AG04450 (cell line): Measurements from ENCODE around the gene TRIM44. TPM values are rescaled to one million over a fixed set of nuclear protein-coding genes. Genes with fewer than 3 reads are reported as not detected.

Experiments used
- CTCF ChIA-PET: fragments of 300-600, 350-600 bp; formaldehyde crosslinking; extraction: SDS; loops from one replicate; lab custom pipeline; 2022; ENCODE audit warnings: antibody characterized with exemption, inconsistent platforms; lab: Charles Lee
- POLR2A ChIA-PET: fragments of 350-600 bp; formaldehyde crosslinking; extraction: SDS; loops from one replicate; lab custom pipeline; 2021; ENCODE audit warnings: antibody characterized with exemption, inconsistent platforms; lab: Yijun Ruan, JAX
- DNase-seq: peaks from one replicate; pipeline ENCODE4 v3.0.0-alpha.2; 2011; ENCODE audit warnings: low read depth, low spot score
- H3K27ac ChIP-seq: one replicate; pipeline ENCODE4 v1.5.1; 2012; ENCODE audit warnings: low read depth, low read length, control low read depth
- H3K27me3 ChIP-seq: one replicate; pipeline ENCODE4 v1.6.0; 2012; ENCODE audit warnings: low read length; ENCODE audit not compliant: control insufficient read depth, insufficient read depth
- H3K4me3 ChIP-seq: 2 replicates; pipeline ENCODE4 v1.5.1; 2011; ENCODE audit warnings: mild to moderate bottlenecking, low read depth, low read length, control low read depth
- H3K9me3 ChIP-seq: 2 replicates; pipeline ENCODE4 v1.5.1; 2012; ENCODE audit warnings: low read length; ENCODE audit not compliant: control insufficient read depth, insufficient read depth
- CTCF ChIP-seq: IDR thresholded peaks from 2 replicates; pipeline ENCODE4 v1.5.1; 2011; ENCODE audit warnings: low read depth, low read length, control low read depth, inconsistent platforms
- polyA plus RNA-seq: library from polyadenylated mRNA; depleted of rRNA; stranded (reverse); fragments of >200 nt; gene quantifications from 2 replicates; pipeline ENCODE4 v1.2.3, GENCODE V29; 2011

TRIM44 gene
- polyA plus RNA-seq, 1 experiment, result 70.7 TPM

- CTCF ChIA-PET, result interaction anchor here (2.4 kb wide), 1 partner anchor 35 kb away, joined by 10 read pairs; no protein-coding TSS in a partner anchor
- POLR2A ChIA-PET, result interaction anchor here (1.2 kb wide), 1 partner anchor 27 kb away, joined by 5 read pairs; no protein-coding TSS in a partner anchor
- Histone ChIP-seq H3K27ac (peak overlapping the region; percentile 85), H3K9me3 (no peaks in the 10 kb centered on the region), H3K4me3 (no peak overlapping the region), H3K27me3 (no peaks in the 10 kb centered on the region)
- TF ChIP-seq CTCF, result no peak
- DNase-seq, result peak; percentile 18
These were observed 124.5 kb downstream of the TRIM44 start for GRCh38 chr11:35787013-35787504.

- TF ChIP-seq CTCF, result no peak
- Histone ChIP-seq H3K27me3 (no peaks in the 10 kb centered on the region), H3K27ac (peak overlapping the region; percentile 11), H3K4me3 (no peak overlapping the region), H3K9me3 (no peaks in the 10 kb centered on the region)
- ChIA-PET CTCF (interaction anchor here (2.4 kb wide), 1 partner anchor 34 kb away, joined by 10 read pairs; no protein-coding TSS in a partner anchor), POLR2A (interaction anchor here (1.2 kb wide), 1 partner anchor 26 kb away, joined by 5 read pairs; no protein-coding TSS in a partner anchor)
- DNase-seq, result no peak
These were observed 125.1 kb downstream of the TRIM44 start for GRCh38 chr11:35787626-35788025.

- Histone ChIP-seq H3K4me3 (no peak overlapping the region), H3K9me3 (no peaks in the 10 kb centered on the region), H3K27ac (no peak overlapping the region), H3K27me3 (no peaks in the 10 kb centered on the region)
- ChIA-PET CTCF (interaction anchor here (1.0 to 1.8 kb wide), 2 partner anchors 28 to 31 kb away, joined by 3 to 18 read pairs; no protein-coding TSS in a partner anchor), POLR2A (no interaction called here)
- no peak for TF ChIP-seq CTCF
- DNase-seq, result peak; percentile 16
These were observed 128.7 kb downstream of the TRIM44 start for GRCh38 chr11:35791088-35791958.

GRCh38 chr11:35792148-35792845 lies 129.7 kb downstream of the TRIM44 start:
- Histone ChIP-seq H3K4me3 (no peak overlapping the region), H3K9me3 (no peaks in the 10 kb centered on the region), H3K27ac (no peak overlapping the region), H3K27me3 (no peaks in the 10 kb centered on the region)
- POLR2A ChIA-PET, result no interaction called here
- no peak for DNase-seq
- no peak for TF ChIP-seq CTCF
- CTCF ChIA-PET, result interaction anchor here (0.6 to 1.8 kb wide), 4 partner anchors 27 to 467 kb away, joined by 3 to 18 read pairs (median 4); no protein-coding TSS in a partner anchor
